Ectodermal cell (in vitro differentiated cells): ENCODE results near the gene CYTL1.
"Not testable (repeated sequence)": the region's sequence is repeated elsewhere in the genome, so short reads cannot be mapped to it uniquely, and the experiment has no call there.

Experiments used
- H3K27ac ChIP-seq: 2 replicates; pipeline ENCODE4 v1.7.0; 2013; ENCODE audit warnings: mild to moderate bottlenecking, low read depth, low read length; ENCODE audit not compliant: insufficient read depth, poor library complexity, severe bottlenecking
- H3K27me3 ChIP-seq: 2 replicates; pipeline ENCODE4 v1.7.0; 2013; ENCODE audit warnings: mild to moderate bottlenecking, low read length; ENCODE audit not compliant: insufficient read depth, control insufficient read depth, poor library complexity, severe bottlenecking
- H3K36me3 ChIP-seq: one replicate; pipeline ENCODE4 v1.7.0; 2013; ENCODE audit warnings: low read length; ENCODE audit not compliant: control insufficient read depth, insufficient read depth
- H3K4me1 ChIP-seq: one replicate; pipeline ENCODE4 v1.7.0; 2013; ENCODE audit warnings: low read length; ENCODE audit not compliant: control insufficient read depth, insufficient read depth
- H3K4me3 ChIP-seq: 2 replicates; pipeline ENCODE4 v1.7.0; 2013; ENCODE audit warnings: low read depth, low read length, control low read depth; ENCODE audit not compliant: insufficient read depth
- H3K9me3 ChIP-seq: 2 replicates; pipeline ENCODE4 v1.7.0; 2013; ENCODE audit warnings: mild to moderate bottlenecking, low read length, moderate library complexity; ENCODE audit not compliant: control insufficient read depth
- WGBS, 2 experiments: methylation state at CpG; one replicate each; pipeline ENCODE4 v1.1.7; 2013; ENCODE audit warnings: missing lambda C conversion rate in 2 of 2; 5-methylcytosine and 5-hydroxymethylcytosine counted together

The CYTL1 gene

DNA sequence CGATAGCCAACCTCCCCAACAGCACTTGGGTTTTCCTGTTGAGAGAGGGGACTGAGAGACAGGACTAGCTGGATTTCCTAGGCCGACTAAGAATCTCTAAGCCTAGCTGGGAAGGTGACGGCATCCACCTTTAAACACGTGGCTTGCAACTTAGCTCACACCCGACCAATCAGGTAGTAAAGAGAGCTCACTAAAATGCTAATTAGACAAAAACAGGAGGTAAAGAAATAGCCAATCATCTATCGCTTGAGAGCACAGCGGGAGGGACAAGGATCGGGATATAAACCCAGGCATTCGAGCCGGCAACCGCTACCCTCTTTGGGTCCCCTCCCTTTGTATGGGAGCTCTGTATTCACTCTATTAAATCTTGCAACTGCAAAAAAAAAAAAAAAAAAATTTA is 12.3 kb downstream of the CYTL1 start:
- not testable (repeated sequence) for H3K27ac ChIP-seq, H3K36me3 ChIP-seq, H3K9me3 ChIP-seq, H3K27me3 ChIP-seq, H3K4me1 ChIP-seq, H3K4me3 ChIP-seq
- 88 to 89% methylated on average over 11 of the region's 11 CpGs for WGBS, 2 experiments

DNA sequence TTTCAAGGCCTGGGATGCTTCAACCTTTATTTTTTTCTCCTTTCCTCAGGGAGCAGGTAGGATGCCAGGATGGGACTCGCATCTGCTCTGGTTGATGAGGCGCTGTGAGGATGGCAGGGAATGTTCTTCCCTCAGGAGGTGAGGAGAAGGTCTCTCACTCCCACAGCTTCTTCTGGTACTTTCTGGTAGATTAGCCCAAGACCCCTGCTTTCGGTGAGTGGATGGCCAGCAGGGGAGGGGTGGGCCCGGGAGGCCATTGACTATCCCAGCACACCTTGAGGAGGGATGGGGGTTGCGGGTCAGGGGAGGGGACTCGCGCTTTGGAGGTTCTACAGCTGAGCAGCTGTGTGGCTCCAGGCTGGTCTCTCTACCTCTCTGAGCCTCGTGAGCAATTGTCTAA is 14.8 kb downstream of the CYTL1 start:
- H3K4me1 ChIP-seq = no peaks in the 10 kb centered on the region
- no peaks in the 10 kb centered on the region for H3K36me3 ChIP-seq
- no peak overlapping the region for H3K27ac ChIP-seq
- 92 to 97% methylated on average over 8 of the region's 8 CpGs for WGBS, 2 experiments
- no peak overlapping the region for H3K4me3 ChIP-seq
- H3K27me3 ChIP-seq = no peaks in the 10 kb centered on the region
- no peaks in the 10 kb centered on the region for H3K9me3 ChIP-seq

DNA sequence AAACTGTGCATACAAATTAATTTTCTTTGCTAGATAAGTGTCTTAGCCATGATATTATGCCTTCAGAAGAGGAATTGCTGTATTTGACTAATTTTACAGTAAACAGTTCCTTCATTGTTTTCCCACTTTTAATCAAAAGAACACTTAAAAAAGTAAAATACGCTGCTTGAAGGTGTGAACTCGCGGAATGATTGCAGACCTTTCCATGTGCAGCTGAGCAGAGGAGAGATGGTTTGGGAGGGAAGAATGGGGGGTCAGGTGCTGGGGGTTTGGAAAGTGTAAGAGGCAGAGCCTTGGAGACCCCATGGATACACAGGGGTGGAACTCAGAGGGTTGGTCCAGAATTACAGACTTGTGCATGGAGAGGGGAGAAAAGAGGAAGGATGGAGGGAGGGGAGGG is 15.3 kb downstream of the CYTL1 start:
- 96 to 100% methylated on average over 3 of the region's 3 CpGs for WGBS, 2 experiments
- no peaks in the 10 kb centered on the region for H3K4me1 ChIP-seq
- H3K36me3 ChIP-seq = no peaks in the 10 kb centered on the region
- no peaks in the 10 kb centered on the region for H3K9me3 ChIP-seq
- H3K27ac ChIP-seq = no peak overlapping the region
- H3K27me3 ChIP-seq = no peaks in the 10 kb centered on the region
- H3K4me3 ChIP-seq = no peak overlapping the region

- H3K27me3 ChIP-seq = no peaks in the 10 kb centered on the region
- H3K4me1 ChIP-seq = no peaks in the 10 kb centered on the region
- 92 to 93% methylated on average over 9 of the region's 9 CpGs for WGBS, 2 experiments
- no peak overlapping the region for H3K4me3 ChIP-seq
- H3K36me3 ChIP-seq = no peaks in the 10 kb centered on the region
- H3K9me3 ChIP-seq = no peaks in the 10 kb centered on the region
- no peak overlapping the region for H3K27ac ChIP-seq
These were observed 15.8 kb downstream of the CYTL1 start for GRCh38 chr4:5003372-5003857.

- not testable (repeated sequence) for H3K9me3 ChIP-seq, H3K4me3 ChIP-seq, H3K27ac ChIP-seq, H3K36me3 ChIP-seq, H3K27me3 ChIP-seq, H3K4me1 ChIP-seq
- WGBS, 2 experiments = 75% methylated on average over 6 of the region's 6 CpGs
These were observed 17.6 kb downstream of the CYTL1 start for GRCh38 chr4:5001641-5002040.

DNA sequence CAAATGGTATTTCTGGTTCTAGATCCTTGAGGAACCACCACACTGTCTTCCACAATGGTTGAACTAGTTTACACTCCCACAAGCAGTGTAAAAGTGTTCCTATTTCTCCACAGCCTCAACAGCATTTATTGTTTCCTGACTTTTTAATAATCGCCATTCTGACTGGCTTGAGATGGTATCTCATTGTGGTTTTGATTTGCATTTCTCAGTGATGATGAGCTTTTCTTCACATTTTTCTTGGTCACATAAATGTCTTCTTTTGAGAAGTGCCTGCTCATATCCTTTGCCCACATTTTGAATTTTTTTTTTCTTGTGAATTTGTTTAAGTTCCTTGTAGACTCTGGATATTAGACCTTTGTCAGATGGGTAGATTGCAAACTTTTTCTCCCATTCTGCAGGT is 22.3 kb downstream of the CYTL1 start:
- not testable (repeated sequence) for H3K9me3 ChIP-seq, H3K4me1 ChIP-seq, H3K36me3 ChIP-seq, H3K4me3 ChIP-seq, H3K27ac ChIP-seq, H3K27me3 ChIP-seq
- 95 to 100% methylated on average over 1 of the region's 1 CpG for WGBS, 2 experiments

- H3K4me3 ChIP-seq = no peak overlapping the region
- 84% methylated on average over 8 of the region's 8 CpGs for WGBS, 2 experiments
- no peaks in the 10 kb centered on the region for H3K9me3 ChIP-seq
- no peak overlapping the region for H3K27ac ChIP-seq
- H3K4me1 ChIP-seq = peaks cover 3% of the 10 kb centered on the region
- H3K36me3 ChIP-seq = no peaks in the 10 kb centered on the region
- no peaks in the 10 kb centered on the region for H3K27me3 ChIP-seq
These were observed 23.4 kb downstream of the CYTL1 start for GRCh38 chr4:4995908-4996265.

DNA sequence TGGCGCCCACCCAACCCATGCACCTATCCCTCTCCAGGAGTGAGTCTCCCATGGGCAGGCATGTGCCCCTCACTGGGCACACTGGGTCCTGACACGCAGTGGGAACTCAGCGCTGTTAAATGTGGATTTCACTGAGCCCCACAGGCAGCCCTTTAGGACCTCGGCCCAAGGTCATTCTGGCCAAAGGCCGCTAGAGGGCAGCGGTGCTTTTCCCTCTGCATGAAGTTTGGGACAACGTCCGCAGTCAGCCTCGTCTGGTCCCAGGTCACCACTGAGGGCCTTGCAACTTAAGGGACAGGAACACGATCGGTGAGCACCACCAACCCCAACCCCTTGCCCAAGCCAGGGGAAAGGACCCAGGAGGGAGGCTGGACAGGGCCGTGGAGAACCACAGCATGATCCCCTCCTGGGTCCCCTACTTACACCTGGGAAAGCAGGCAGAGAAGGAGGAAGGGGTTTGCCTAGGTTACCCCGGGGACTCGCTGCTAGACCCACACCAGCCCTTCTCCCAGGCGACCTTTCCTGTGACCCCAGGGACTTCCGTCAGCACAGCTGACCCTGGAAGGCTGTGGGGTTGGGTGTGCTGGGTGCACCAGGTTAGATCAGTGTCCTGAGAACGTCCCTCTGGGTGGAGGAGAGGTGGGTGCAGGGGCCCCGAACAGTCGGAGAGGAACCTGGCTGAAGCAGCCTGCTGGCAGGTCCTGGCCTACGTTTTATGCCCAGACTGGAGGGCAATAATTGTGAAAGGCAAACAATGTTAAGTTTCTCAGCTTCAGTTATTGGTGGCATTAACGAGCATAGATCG is 24.0 kb downstream of the CYTL1 start:
- H3K4me1 ChIP-seq = peaks cover 5% of the 10 kb centered on the region
- WGBS, 2 experiments = 45% methylated on average over 22 of the region's 22 CpGs
- H3K27ac ChIP-seq = no peak overlapping the region
- H3K9me3 ChIP-seq = no peaks in the 10 kb centered on the region
- H3K4me3 ChIP-seq = no peak overlapping the region
- no peaks in the 10 kb centered on the region for H3K27me3 ChIP-seq
- H3K36me3 ChIP-seq = no peaks in the 10 kb centered on the region

GRCh38 chr4:4994312-4995097 is 24.8 kb downstream of the CYTL1 start:
- no peak overlapping the region for H3K27ac ChIP-seq
- peaks cover 5% of the 10 kb centered on the region for H3K4me1 ChIP-seq
- H3K4me3 ChIP-seq = no peak overlapping the region
- no peaks in the 10 kb centered on the region for H3K9me3 ChIP-seq
- no peaks in the 10 kb centered on the region for H3K36me3 ChIP-seq
- H3K27me3 ChIP-seq = no peaks in the 10 kb centered on the region
- 86 to 88% methylated on average over 18 of the region's 18 CpGs for WGBS, 2 experiments

GRCh38 chr4:4992833-4993232 is 26.4 kb downstream of the CYTL1 start:
- H3K4me1 ChIP-seq = peaks cover 5% of the 10 kb centered on the region
- H3K36me3 ChIP-seq = no peaks in the 10 kb centered on the region
- H3K27ac ChIP-seq = no peak overlapping the region
- H3K27me3 ChIP-seq = no peaks in the 10 kb centered on the region
- H3K4me3 ChIP-seq = no peak overlapping the region
- 91 to 95% methylated on average over 5 of the region's 5 CpGs for WGBS, 2 experiments
- no peaks in the 10 kb centered on the region for H3K9me3 ChIP-seq
